Measurements from ENCODE around the gene CABCOCO1.

Gene CABCOCO1

GRCh38 chr10:61766927-61767326 is 104.2 kb downstream of the CABCOCO1 start:
- DNase-seq (ENCODE audit: low read depth), result no peak
- no peak overlapping the region for H3K4me3 ChIP-seq (ENCODE audit: low read depth, low read length)
- no peak for TF ChIP-seq CTCF (IDR thresholded peaks at IDR 0.05; ENCODE audit: control insufficient read depth, extremely low read depth, insufficient read depth)

- TF ChIP-seq CTCF (IDR thresholded peaks at IDR 0.05; ENCODE audit: control insufficient read depth, extremely low read depth, insufficient read depth), result no peak
- no peak overlapping the region for H3K4me3 ChIP-seq (ENCODE audit: low read depth, low read length)
- no peak for DNase-seq (ENCODE audit: low read depth)
Observed at GRCh38 chr10:61774031-61774430, 111.3 kb downstream of the CABCOCO1 start.

GRCh38 chr10:61775111-61775510 is 112.4 kb downstream of the CABCOCO1 start:
- DNase-seq (ENCODE audit: low read depth), result no peak
- TF ChIP-seq CTCF (IDR thresholded peaks at IDR 0.05; ENCODE audit: control insufficient read depth, extremely low read depth, insufficient read depth), result no peak
- H3K4me3 ChIP-seq (ENCODE audit: low read depth, low read length), result no peak overlapping the region

GRCh38 chr10:61776615-61777266 is 114.0 kb downstream of the CABCOCO1 start:
- TF ChIP-seq CTCF (IDR thresholded peaks at IDR 0.05; ENCODE audit: control insufficient read depth, extremely low read depth, insufficient read depth), result no peak
- DNase-seq (ENCODE audit: low read depth), result no peak
- no peak overlapping the region for H3K4me3 ChIP-seq (ENCODE audit: low read depth, low read length)

GRCh38 chr10:61778137-61778536 is 115.4 kb downstream of the CABCOCO1 start:
- H3K4me3 ChIP-seq (ENCODE audit: low read depth, low read length), result no peak overlapping the region
- no peak for DNase-seq (ENCODE audit: low read depth)
- no peak for TF ChIP-seq CTCF (IDR thresholded peaks at IDR 0.05; ENCODE audit: control insufficient read depth, extremely low read depth, insufficient read depth)

GRCh38 chr10:61779276-61779675 is 116.5 kb downstream of the CABCOCO1 start:
- no peak for DNase-seq (ENCODE audit: low read depth)
- TF ChIP-seq CTCF (IDR thresholded peaks at IDR 0.05; ENCODE audit: control insufficient read depth, extremely low read depth, insufficient read depth), result no peak
- no peak overlapping the region for H3K4me3 ChIP-seq (ENCODE audit: low read depth, low read length)

All from LNCaP clone FGC (cell line).